ENCODE data around the gene CA7.

CA7 gene

GRCh38 chr16:66851166-66851964 is 7.2 kb downstream of the CA7 start:
- DNase-seq, result no peak
- Histone ChIP-seq H3K4me3 (ENCODE audit: low read depth, low read length) (no peak overlapping the region), H3K36me3 (no peaks in the 10 kb centered on the region), H3K9me3 (no peaks in the 10 kb centered on the region), H3K4me1 (no peaks in the 10 kb centered on the region), H3K27me3 (no peaks in the 10 kb centered on the region; the same call in 1 of the 2 replicates)
- TF ChIP-seq CTCF (IDR thresholded peaks at IDR 0.05; ENCODE audit: low read depth, low read length), result no peak

GRCh38 chr16:66853261-66854139 is 9.3 kb downstream of the CA7 start:
- no peak for DNase-seq
- Histone ChIP-seq H3K36me3 (no peaks in the 10 kb centered on the region), H3K4me1 (no peaks in the 10 kb centered on the region), H3K9me3 (no peaks in the 10 kb centered on the region), H3K4me3 (ENCODE audit: low read depth, low read length) (no peak overlapping the region), H3K27me3 (no peaks in the 10 kb centered on the region)
- TF ChIP-seq CTCF (IDR thresholded peaks at IDR 0.05; ENCODE audit: low read depth, low read length), result no peak

GRCh38 chr16:66856184-66856730 is 12.0 kb downstream of the CA7 start:
- H3K36me3 ChIP-seq, result no peaks in the 10 kb centered on the region
- no peaks in the 10 kb centered on the region for H3K27me3 ChIP-seq
- TF ChIP-seq CTCF (IDR thresholded peaks at IDR 0.05; ENCODE audit: low read depth, low read length), result no peak
- no peak overlapping the region for H3K4me3 ChIP-seq (ENCODE audit: low read depth, low read length)
- DNase-seq, result no peak
- H3K4me1 ChIP-seq, result no peaks in the 10 kb centered on the region
- no peaks in the 10 kb centered on the region for H3K9me3 ChIP-seq

GRCh38 chr16:66856801-66857200 is 12.6 kb downstream of the CA7 start:
- Histone ChIP-seq H3K4me3 (ENCODE audit: low read depth, low read length) (no peak overlapping the region), H3K27me3 (no peaks in the 10 kb centered on the region), H3K4me1 (no peaks in the 10 kb centered on the region), H3K9me3 (no peaks in the 10 kb centered on the region), H3K36me3 (no peaks in the 10 kb centered on the region)
- TF ChIP-seq CTCF (IDR thresholded peaks at IDR 0.05; ENCODE audit: low read depth, low read length), result no peak
- no peak for DNase-seq

- Histone ChIP-seq H3K36me3 (no peaks in the 10 kb centered on the region), H3K9me3 (no peaks in the 10 kb centered on the region), H3K4me3 (ENCODE audit: low read depth, low read length) (no peak overlapping the region), H3K4me1 (no peaks in the 10 kb centered on the region), H3K27me3 (no peaks in the 10 kb centered on the region)
- no peak for DNase-seq
- TF ChIP-seq CTCF (IDR thresholded peaks at IDR 0.05; ENCODE audit: low read depth, low read length), result no peak
Observed at GRCh38 chr16:66857437-66857836, 13.2 kb downstream of the CA7 start.
